HEK293 (cell line): ENCODE measurements around the gene ALOX5.

Experiments used
- YY1 ChIP-seq: fragments of 450-650 bp; formaldehyde crosslinking; IDR thresholded peaks from 2 replicates; pipeline ENCODE4 v1.5.1; 2018; ENCODE audit warnings: missing biosample characterization, missing genetic modification characterization
- ZBTB17 ChIP-seq: fragments of 450-650 bp; formaldehyde crosslinking; IDR thresholded peaks from 2 replicates; pipeline ENCODE4 v1.5.1; 2016; ENCODE audit warnings: missing biosample characterization, missing genetic modification characterization
- ZBTB21 ChIP-seq: fragments of 450-650 bp; formaldehyde crosslinking; IDR thresholded peaks from 2 replicates; pipeline ENCODE4 v1.5.1; 2017; ENCODE audit warnings: missing biosample characterization, missing genetic modification characterization
- ZEB2 ChIP-seq: fragments of 450-650 bp; formaldehyde crosslinking; IDR thresholded peaks from 2 replicates; pipeline ENCODE4 v1.5.1; 2016; ENCODE audit warnings: missing biosample characterization, missing genetic modification characterization
- ZFP37 ChIP-seq: fragments of 450-650 bp; formaldehyde crosslinking; IDR thresholded peaks from 2 replicates; pipeline ENCODE4 v1.5.1; 2016; ENCODE audit warnings: missing biosample characterization, missing genetic modification characterization
- ZNF292 ChIP-seq: fragments of 450-650 bp; formaldehyde crosslinking; IDR thresholded peaks from 2 replicates; pipeline ENCODE4 v1.5.1; 2016; ENCODE audit warnings: low read depth, missing biosample characterization, missing genetic modification characterization, borderline replicate concordance
- ZNF350 ChIP-seq: fragments of 450-650 bp; formaldehyde crosslinking; IDR thresholded peaks from 2 replicates; pipeline ENCODE4 v1.5.0; 2017; ENCODE audit warnings: missing biosample characterization, mild to moderate bottlenecking, missing genetic modification characterization
- ZNF423 ChIP-seq: fragments of 450-650 bp; formaldehyde crosslinking; IDR thresholded peaks from 2 replicates; pipeline ENCODE4 v1.5.1; 2016; ENCODE audit warnings: missing biosample characterization, missing genetic modification characterization
- TF ChIP-seq, protein P1 (sequence below): fragments of 450-650 bp; formaldehyde crosslinking; IDR thresholded peaks from 2 replicates; pipeline ENCODE4 v1.5.1; 2016; ENCODE audit warnings: missing biosample characterization, missing genetic modification characterization
- TF ChIP-seq, protein P2 (sequence below): fragments of 450-650 bp; formaldehyde crosslinking; IDR thresholded peaks from 2 replicates; pipeline ENCODE4 v1.5.1; 2016; ENCODE audit warnings: missing biosample characterization, missing genetic modification characterization, borderline replicate concordance

- no peak for TF ChIP-seq ZBTB17 (tag by site-specific recombination)
- TF ChIP-seq ZNF350 (tag by site-specific recombination) = no peak
- TF ChIP-seq ZFP37 (tag by site-specific recombination) = no peak
- no peak for TF ChIP-seq ZNF292 (tag by site-specific recombination)
- no peak for TF ChIP-seq YY1
- TF ChIP-seq, protein P1, sequence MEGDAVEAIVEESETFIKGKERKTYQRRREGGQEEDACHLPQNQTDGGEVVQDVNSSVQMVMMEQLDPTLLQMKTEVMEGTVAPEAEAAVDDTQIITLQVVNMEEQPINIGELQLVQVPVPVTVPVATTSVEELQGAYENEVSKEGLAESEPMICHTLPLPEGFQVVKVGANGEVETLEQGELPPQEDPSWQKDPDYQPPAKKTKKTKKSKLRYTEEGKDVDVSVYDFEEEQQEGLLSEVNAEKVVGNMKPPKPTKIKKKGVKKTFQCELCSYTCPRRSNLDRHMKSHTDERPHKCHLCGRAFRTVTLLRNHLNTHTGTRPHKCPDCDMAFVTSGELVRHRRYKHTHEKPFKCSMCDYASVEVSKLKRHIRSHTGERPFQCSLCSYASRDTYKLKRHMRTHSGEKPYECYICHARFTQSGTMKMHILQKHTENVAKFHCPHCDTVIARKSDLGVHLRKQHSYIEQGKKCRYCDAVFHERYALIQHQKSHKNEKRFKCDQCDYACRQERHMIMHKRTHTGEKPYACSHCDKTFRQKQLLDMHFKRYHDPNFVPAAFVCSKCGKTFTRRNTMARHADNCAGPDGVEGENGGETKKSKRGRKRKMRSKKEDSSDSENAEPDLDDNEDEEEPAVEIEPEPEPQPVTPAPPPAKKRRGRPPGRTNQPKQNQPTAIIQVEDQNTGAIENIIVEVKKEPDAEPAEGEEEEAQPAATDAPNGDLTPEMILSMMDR (tag by site-specific recombination) = no peak
- no peak for TF ChIP-seq ZEB2
- no peak for TF ChIP-seq ZNF423
- no peak for TF ChIP-seq ZBTB21 (tag by site-specific recombination)
- TF ChIP-seq, protein P2, sequence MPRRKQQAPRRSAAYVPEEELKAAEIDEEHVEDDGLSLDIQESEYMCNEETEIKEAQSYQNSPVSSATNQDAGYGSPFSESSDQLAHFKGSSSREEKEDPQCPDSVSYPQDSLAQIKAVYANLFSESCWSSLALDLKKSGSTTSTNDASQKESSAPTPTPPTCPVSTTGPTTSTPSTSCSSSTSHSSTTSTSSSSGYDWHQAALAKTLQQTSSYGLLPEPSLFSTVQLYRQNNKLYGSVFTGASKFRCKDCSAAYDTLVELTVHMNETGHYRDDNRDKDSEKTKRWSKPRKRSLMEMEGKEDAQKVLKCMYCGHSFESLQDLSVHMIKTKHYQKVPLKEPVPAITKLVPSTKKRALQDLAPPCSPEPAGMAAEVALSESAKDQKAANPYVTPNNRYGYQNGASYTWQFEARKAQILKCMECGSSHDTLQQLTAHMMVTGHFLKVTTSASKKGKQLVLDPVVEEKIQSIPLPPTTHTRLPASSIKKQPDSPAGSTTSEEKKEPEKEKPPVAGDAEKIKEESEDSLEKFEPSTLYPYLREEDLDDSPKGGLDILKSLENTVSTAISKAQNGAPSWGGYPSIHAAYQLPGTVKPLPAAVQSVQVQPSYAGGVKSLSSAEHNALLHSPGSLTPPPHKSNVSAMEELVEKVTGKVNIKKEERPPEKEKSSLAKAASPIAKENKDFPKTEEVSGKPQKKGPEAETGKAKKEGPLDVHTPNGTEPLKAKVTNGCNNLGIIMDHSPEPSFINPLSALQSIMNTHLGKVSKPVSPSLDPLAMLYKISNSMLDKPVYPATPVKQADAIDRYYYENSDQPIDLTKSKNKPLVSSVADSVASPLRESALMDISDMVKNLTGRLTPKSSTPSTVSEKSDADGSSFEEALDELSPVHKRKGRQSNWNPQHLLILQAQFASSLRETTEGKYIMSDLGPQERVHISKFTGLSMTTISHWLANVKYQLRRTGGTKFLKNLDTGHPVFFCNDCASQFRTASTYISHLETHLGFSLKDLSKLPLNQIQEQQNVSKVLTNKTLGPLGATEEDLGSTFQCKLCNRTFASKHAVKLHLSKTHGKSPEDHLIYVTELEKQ (tag by site-specific recombination) = no peak
These were observed 72.8 kb downstream of the ALOX5 start for GRCh38 chr10:45446858-45447257.
